Activated CD8-positive, alpha-beta memory T cell treated with anti-CD3 and anti-CD28 coated beads, Interleukin-2, amount 50 U/mL, for 4 hours (primary cell): ENCODE data around the gene GPX2.

Source experiments
- DNase-seq: peaks from one replicate; pipeline ENCODE4 v3.0.0-alpha.2; 2020

The GPX2 gene

DNA sequence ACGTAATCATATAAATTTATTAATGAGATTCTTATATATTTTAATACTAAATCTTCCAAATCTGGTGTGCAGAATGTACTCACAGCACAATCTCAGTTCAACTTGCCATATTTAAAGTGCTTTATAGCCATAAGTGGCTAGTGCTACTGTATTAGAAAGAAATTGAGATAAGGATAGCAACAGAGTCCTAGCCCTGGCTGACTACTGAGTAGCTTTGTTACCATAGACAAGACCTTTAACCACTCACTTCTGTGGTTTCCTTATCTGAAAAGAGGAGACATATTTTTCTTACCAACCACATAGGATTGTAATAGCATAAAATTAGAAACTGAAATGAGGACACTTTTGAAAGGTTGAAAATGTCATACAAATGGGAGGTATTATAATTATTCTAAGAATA, 30.3 kb downstream of the GPX2 start:
- no peak for DNase-seq

- DNase-seq: no peak
Observed at GRCh38 chr14:64910847-64911495, 31.6 kb downstream of the GPX2 start.

DNA sequence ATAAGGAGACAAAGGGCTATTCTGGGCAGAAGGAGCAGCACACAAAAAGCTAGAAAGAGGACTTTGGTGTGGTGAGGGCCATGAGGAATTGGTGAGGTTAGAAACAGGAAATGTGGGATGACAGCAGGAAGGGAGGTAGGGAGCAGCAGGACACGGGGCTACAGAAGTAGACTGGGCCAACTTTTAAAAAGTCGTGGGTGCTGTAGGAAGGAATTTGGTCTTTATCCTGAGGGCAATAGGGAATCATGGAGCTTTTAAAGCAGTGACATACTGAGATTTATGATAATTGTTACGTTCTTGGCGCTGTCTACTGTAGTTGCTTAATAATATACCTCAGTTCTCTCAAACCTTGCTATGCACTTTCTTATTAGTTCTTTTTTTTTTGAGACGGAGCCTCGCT, 36.5 kb downstream of the GPX2 start:
- DNase-seq: no peak

- no peak for DNase-seq
Observed at GRCh38 chr14:64899958-64900357, 42.6 kb downstream of the GPX2 start.

DNA sequence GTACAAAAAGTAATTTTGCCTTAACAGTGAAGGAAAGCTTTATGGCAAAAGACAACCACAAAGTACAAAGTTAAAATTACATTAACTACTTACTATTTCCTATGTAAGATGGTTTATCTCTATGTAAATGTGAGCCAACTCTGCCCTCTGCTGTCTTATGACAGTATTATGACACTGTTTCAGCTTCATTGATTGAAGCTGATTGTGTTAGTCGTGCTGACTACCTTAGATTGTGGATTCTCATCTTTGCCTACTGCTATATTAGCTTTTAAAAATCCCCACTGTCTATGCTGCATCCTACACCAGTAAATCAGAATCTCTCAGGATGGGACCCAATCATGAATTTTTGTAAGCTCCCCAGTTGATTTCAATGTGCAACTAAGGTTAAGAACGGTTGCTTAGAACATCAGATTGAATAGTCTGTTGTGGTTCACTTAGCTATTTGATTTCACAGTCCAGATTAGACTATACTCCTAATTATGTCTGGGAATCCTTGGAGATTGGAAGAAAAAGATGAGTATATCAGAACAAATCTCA, 50.6 kb downstream of the GPX2 start:
- DNase-seq: no peak

GRCh38 chr14:64891173-64891838, 51.2 kb downstream of the GPX2 start:
- no peak for DNase-seq

DNA sequence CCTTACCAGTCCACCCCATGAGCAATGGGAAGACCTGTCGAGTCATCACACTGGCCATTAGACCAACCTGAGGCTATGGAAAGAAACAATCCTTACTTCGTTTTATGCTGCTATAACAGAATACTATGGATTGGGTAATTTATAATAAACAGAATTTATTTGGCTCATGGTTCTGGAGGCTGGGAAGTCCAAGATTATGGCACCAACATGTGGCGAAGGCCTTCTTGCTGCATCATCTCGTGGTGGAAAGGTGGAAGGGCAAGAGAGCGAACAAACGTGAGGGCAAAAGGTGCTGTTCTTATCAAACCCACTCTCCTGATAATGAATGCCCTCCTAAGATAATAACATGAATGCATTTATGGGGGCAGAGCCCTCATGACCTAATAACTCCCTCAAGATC, 53.2 kb downstream of the GPX2 start:
- no peak for DNase-seq
